HPDE6-E6E7 (cell line): ENCODE measurements around the gene RELN.
"Not testable (repeated sequence)": the region's sequence is repeated elsewhere in the genome, so short reads cannot be mapped to it uniquely, and the experiment has no call there.

Source experiments
- DNase-seq: peaks from one replicate; pipeline ENCODE4 v3.0.0; 2011; ENCODE audit warnings: missing footprints; ENCODE audit errors: extremely low spot score

The RELN gene

DNA sequence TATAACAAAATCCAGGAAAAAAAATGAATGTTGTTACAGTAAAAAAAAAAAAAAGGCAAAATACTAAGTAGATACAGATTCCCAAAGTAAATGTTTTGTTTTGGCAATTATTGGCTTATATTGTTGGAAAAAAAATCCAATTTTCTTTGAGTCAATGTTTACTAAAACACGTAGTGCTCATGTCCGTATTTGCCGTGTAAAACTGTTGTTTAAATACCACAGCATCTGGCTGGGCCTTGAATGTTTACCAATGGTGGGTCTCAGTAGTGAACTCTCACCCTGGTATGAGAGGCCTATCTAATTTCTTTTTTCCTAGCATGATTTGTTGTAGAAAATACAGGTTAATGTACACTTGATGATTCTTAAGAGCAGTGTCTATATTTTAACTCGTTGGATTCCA is 502.0 kb downstream of the RELN start:
- no peak for DNase-seq

- not testable (repeated sequence) for DNase-seq
These were observed 502.6 kb downstream of the RELN start for GRCh38 chr7:103486873-103487272.

DNA sequence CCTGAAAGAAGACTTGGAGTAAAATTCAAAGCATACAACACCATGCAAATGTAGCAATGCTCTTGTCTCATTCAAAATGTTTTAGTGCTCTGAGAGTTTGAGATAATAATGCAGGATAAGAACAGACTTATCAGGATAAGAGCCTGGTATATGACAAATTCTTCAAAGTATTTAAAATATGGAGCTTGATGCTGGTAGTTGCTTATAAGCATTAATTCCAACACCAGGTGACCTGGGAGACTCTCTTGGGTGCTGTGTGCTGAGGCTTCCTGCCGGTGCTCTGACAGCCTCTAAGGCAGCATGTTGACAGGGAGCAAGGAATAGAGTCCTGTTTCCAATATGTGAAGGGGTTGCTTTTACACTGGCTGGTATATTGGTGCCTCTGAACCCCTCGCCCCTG is 508.7 kb downstream of the RELN start:
- no peak for DNase-seq

DNA sequence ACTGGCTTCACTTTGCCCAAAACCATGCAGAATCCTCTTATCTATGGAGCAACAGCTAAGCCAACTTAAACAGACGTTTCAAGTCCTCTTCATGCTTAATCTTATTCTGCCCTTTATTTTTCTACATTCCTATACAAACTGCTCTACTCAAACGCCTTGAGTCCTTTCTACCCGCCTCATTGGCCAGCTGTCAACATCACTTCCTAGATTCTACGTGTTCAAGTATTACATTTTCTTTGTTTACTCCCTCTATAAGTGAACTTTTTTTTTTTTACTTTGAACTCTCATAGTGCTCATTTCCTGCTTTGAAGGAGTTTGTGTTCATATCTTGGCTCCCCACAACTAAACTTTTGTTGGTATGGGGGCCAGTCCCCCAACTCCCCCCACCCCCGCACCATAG is 514.5 kb downstream of the RELN start:
- no peak for DNase-seq

GRCh38 chr7:103469095-103469948 is 520.1 kb downstream of the RELN start:
- DNase-seq, result no peak

DNA sequence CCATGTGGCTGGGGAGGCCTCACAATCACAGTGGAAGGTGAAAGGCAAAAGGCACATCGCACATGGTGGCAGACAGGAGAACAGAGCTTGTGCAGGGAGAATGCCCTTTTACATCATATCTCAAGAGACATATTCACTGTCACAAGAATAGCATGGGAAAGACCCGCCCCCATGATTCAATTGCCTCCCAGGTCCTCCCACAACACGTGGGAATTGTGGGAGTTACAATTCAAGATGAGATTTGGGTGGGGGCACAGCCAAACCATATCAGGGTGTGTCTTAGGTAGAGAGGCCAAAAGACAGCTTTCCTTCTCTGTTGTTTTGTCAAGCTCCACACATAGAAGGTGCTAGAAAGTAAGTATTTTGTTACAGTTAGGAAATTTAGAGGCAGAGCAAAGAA is 522.6 kb downstream of the RELN start:
- DNase-seq, result no peak

GRCh38 chr7:103462358-103462757 is 527.1 kb downstream of the RELN start:
- DNase-seq, result no peak

GRCh38 chr7:103447073-103447960 is 542.1 kb downstream of the RELN start:
- DNase-seq, result peak; percentile 63

- peak; percentile 52 for DNase-seq
These were observed 543.4 kb downstream of the RELN start, which contains the start of gene SLC26A5 for GRCh38 chr7:103446049-103446520. SLC26A5 (minus strand) TSS chr7:103446207; CDS start chr7:103421514, 24,693 bp downstream.

DNA sequence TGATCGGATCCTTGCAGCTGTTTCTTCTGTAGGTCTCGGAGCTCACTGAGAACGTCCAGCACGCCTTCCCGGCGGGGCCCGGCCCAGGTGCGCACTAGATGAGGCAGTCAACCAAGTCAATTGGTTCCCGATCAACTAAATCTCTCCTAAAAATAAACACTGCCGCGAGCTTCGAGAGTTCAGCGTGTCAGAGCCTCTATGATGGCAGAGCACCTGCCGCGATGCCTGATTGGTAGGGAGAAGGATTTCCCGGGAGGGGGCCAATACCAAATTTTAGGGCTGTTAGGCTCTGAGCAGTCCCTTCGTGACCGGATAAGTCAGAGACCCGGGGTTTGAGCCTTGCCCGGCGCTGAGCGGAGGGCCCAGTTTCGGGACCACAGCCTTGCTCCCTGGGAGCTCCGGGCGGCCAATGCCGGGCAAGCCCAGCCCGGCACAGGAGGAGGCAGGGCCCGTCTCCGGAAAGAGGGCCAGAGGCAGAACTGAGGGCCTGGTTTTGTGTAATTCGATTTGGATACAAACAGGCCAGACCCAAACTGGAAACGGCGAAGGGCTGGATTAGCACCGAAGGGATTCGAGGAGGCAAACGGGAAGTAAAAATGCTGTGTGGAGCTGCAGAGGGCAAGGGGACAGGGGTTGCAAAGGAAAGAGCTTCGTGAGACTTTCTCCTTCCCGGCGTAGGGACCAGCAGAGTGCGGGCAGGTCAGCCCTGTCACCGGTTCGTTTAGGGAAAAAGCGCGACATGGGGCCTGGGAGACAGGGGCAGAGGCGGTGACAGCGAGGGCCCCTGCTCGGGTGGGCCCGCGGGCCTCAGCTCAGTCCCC is 544.0 kb downstream of the RELN start:
- no peak for DNase-seq

DNA sequence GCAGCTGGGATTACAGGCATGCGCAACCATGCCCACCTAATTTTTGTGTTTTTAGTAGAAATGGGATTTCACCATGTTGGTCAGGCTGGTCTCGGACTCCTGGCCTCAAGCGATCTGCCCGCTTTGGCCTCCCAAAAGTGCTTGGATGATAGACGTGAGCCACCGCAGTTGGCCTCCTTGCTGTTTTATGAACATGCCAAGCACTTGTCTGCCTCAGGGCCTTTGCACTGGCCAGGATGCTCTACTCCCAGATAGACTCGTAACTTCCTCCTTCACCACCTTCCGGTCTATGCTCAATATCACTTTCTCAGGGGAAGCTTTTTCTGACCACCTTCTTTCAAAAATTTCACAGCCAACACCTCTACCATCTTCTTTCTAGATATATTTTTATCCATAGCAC is 549.8 kb downstream of the RELN start:
- no peak for DNase-seq

DNA sequence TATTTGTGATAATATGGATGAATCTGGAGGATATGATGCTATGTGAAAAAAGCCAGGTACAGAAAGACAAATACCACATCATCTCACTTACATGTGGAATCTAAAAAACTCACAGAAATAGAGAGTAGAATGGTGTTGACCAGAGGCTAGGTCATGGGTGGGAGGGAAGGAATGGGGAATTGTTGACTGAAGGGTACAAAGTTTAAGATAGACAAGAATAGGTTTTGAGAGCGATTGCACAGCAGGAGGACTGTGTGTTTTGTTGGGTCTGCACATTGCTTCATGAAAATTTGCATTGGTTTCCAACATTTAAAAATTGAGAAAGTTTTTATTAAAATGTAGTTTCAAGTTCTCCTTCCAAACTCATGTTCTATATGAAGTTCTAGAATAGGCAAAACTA is 551.8 kb downstream of the RELN start:
- no peak for DNase-seq

DNA sequence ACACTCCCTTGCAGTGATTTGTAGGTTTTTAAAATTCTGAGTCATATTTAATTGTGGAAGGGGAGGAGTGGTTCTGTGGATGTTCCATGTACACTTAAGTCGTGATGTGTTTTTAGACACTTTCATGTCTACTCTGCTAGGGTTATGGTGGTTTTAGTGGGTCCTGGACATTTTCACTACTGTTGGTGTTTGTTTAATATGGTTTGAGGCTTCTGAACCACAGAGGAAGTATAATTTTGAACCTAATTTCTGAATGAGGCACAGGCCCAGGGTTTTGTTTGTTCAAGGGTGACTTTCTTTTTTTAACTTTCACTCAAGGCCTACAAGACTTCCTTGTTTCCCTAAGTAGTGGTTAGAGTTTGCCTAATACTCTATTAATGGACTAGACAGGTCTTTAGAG is 556.7 kb downstream of the RELN start:
- no peak for DNase-seq

GRCh38 chr7:103425177-103425576 is 564.3 kb downstream of the RELN start:
- DNase-seq, result no peak

- DNase-seq, result no peak
These were observed 565.8 kb downstream of the RELN start for GRCh38 chr7:103423467-103424179.
